Measurements from ENCODE around the gene RPL35.

RPL35 gene

DNA sequence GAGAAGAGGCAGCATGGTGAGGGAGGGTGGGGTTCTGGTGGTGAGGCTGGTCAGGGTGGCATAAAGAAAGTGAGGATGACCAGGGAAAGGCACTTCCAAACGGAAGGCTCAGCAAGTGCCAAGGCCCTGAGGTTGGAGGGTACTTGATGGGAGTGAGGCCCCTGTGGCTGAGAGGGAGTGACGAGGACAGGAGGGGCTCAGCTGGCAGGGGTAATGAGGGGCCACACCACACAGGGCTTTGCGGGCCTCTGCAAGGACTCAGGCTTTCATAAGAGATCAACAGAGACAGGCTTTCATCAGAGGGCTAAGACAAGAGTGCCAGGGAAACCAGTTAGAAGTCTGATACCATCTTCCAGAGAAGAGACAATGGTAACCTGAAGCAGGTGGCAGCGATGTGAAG is 23.8 kb upstream of the RPL35 start:
- TF ChIP-seq, protein P1, sequence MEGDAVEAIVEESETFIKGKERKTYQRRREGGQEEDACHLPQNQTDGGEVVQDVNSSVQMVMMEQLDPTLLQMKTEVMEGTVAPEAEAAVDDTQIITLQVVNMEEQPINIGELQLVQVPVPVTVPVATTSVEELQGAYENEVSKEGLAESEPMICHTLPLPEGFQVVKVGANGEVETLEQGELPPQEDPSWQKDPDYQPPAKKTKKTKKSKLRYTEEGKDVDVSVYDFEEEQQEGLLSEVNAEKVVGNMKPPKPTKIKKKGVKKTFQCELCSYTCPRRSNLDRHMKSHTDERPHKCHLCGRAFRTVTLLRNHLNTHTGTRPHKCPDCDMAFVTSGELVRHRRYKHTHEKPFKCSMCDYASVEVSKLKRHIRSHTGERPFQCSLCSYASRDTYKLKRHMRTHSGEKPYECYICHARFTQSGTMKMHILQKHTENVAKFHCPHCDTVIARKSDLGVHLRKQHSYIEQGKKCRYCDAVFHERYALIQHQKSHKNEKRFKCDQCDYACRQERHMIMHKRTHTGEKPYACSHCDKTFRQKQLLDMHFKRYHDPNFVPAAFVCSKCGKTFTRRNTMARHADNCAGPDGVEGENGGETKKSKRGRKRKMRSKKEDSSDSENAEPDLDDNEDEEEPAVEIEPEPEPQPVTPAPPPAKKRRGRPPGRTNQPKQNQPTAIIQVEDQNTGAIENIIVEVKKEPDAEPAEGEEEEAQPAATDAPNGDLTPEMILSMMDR (IDR thresholded peaks at IDR 0.05; ENCODE audit: insufficient read depth, low read depth, low read length, missing control alignments): no peak
- DNase-seq (ENCODE audit: low read depth): no peak
- H3K4me3 ChIP-seq (ENCODE audit: low read length): no peak overlapping the region

DNA sequence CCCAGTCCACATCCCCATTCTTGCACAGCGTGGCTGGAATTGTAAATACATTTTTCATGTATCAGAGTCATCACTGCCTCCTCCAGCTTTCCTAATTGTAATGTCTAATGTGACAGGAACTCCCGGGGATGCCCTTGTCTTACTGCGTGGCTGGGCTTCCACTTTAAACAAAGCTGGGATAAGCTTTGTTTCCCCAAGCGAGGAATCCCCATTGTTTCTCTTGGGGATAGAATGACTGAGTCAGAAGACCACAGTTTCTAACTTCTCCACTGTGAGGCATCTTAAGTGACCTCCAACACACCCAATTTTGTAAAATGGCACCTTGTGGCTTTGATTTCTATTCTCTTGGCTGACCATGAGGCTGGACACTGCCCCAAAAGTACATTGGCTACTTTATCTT is 22.6 kb upstream of the RPL35 start:
- no peak for DNase-seq (ENCODE audit: low read depth)
- TF ChIP-seq, protein P1 (IDR thresholded peaks at IDR 0.05; ENCODE audit: insufficient read depth, low read depth, low read length, missing control alignments): no peak
- no peak overlapping the region for H3K4me3 ChIP-seq (ENCODE audit: low read length)

DNA sequence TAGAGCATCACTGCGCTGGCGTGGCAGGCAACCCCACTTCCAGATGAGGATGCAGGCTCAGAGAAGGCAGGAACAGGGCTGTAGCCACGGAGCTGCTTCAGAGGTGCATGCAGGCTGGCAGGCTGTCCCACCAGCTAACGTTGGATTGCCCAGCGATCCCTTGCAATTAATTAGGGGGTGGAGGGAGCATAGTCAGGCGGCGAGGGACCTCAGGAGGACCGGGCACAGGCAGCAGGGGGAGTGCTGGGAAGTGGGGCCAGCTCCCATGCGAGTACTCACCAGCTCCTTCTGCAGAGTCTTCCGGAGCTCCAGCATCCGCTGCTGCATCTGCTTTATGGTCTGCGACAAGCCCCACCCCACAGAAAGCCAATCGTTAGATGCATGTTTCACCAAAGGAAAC is 20.5 kb upstream of the RPL35 start:
- no peak overlapping the region for H3K4me3 ChIP-seq (ENCODE audit: low read length)
- no peak for DNase-seq (ENCODE audit: low read depth)
- TF ChIP-seq, protein P1 (IDR thresholded peaks at IDR 0.05; ENCODE audit: insufficient read depth, low read depth, low read length, missing control alignments): no peak

GRCh38 chr9:124881138-124881743 is 19.5 kb upstream of the RPL35 start:
- TF ChIP-seq, protein P1 (IDR thresholded peaks at IDR 0.05; ENCODE audit: insufficient read depth, low read depth, low read length, missing control alignments): no peak
- H3K4me3 ChIP-seq (ENCODE audit: low read length): no peak overlapping the region

DNA sequence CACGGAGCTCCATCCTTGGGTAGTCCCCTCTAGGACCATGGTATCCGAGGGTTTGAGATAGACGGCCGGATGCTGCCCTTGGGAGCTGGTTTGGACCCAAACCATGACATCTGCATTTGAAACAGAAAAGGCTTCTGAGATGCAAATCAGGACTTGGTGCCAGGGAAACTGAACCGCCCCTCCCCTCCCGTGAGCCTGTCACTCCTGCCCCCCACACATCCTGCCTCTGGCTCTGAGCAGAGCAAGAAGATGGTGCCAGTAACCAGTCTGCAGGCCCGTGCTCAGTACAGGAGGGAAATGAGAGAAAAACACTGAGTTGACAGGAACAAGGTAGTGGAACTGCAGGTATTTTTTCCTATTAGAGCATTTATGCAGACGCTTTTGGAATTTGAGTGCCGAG is 18.7 kb upstream of the RPL35 start:
- no peak overlapping the region for H3K4me3 ChIP-seq (ENCODE audit: low read length)
- TF ChIP-seq, protein P1 (IDR thresholded peaks at IDR 0.05; ENCODE audit: insufficient read depth, low read depth, low read length, missing control alignments): no peak
- no peak for DNase-seq (ENCODE audit: low read depth)

More at GRCh38 chr9:124881138-124881743, 19.5 kb upstream of the RPL35 start:
- DNase-seq (ENCODE audit: low read depth): no peak

GRCh38 chr9:124879226-124879625 is 17.5 kb upstream of the RPL35 start:
- TF ChIP-seq, protein P1 (IDR thresholded peaks at IDR 0.05; ENCODE audit: insufficient read depth, low read depth, low read length, missing control alignments): no peak
- no peak for DNase-seq (ENCODE audit: low read depth)
- H3K4me3 ChIP-seq (ENCODE audit: low read length): no peak overlapping the region

GRCh38 chr9:124878518-124878917 is 16.8 kb upstream of the RPL35 start:
- no peak for DNase-seq (ENCODE audit: low read depth)
- TF ChIP-seq, protein P1 (IDR thresholded peaks at IDR 0.05; ENCODE audit: insufficient read depth, low read depth, low read length, missing control alignments): no peak

More at GRCh38 chr9:124878518-124878917, 16.8 kb upstream of the RPL35 start:
- no peak overlapping the region for H3K4me3 ChIP-seq (ENCODE audit: low read length)
